OCI-LY3 (cell line): ENCODE measurements around the gene HDDC2.

Experiments used
- CTCF ChIP-seq: fragments of 200-600, 300-600 bp; sonication (generic); IDR thresholded peaks from 2 replicates; pipeline ENCODE4 v1.5.1; 2014; ENCODE audit warnings: antibody characterized with exemption, low read length, low read depth
- EZH2phosphoT487 ChIP-seq: fragments of 200-600 bp; shearing (Covaris generic); IDR thresholded peaks from 2 replicates; pipeline ENCODE4 v1.6.1; 2018; ENCODE audit warnings: antibody characterized with exemption, mixed run types, low read depth

DNA sequence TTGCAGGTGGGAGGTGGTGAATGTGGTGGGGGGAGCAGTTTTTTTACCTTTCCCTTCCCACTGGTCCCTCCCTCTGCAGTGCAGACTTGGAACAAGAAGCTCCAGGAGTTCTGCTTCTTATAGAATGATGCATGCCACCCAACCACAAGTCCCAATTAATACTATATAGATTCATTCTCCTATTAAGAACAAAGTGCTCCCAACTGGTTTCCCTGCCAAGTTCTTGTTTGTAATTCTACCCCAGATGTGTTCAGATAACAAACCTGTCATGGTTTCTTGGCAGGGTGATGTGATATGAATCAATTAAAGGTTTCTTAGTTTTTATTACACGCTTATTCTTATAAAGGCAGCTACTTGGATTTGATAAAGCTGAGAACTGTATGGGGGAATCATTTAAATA, 23.9 kb downstream of the HDDC2 start:
- TF ChIP-seq CTCF (no peak), EZH2phosphoT487 (no peak)
